ENCODE measurements around the gene ELAVL4. TPM values are rescaled to one million over a fixed set of nuclear protein-coding genes. Genes with fewer than 3 reads are reported as not detected.

ELAVL4 gene
- total RNA-seq, 3 donors from 2014 or later (not counting 1 experiment from before 2014, with no cell fraction given) = not detected

DNA sequence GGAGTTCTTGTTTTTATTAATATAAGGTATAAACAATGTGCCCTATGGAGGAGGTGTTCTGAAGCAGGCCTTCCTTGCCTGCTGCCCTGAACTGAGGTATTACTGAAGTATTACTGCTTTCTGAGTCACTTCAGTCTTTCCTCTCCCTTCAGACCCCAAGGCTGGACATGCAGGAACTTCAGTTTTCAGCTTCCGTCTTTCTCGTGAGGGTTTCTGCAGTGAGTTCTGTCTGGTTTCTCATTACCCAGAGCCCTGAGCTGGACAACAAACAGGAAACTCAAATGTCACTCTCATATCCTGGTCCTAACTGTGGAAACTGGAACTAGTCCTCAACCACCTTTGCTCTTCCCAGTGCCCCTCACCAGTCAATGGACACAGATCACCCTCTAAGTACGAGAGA, 46.8 kb downstream of the ELAVL4 start:
- intact Hi-C loops (cut with micrococcal nuclease) = no loop called here
- ATAC-seq = no peak
- TF ChIP-seq, protein P1, sequence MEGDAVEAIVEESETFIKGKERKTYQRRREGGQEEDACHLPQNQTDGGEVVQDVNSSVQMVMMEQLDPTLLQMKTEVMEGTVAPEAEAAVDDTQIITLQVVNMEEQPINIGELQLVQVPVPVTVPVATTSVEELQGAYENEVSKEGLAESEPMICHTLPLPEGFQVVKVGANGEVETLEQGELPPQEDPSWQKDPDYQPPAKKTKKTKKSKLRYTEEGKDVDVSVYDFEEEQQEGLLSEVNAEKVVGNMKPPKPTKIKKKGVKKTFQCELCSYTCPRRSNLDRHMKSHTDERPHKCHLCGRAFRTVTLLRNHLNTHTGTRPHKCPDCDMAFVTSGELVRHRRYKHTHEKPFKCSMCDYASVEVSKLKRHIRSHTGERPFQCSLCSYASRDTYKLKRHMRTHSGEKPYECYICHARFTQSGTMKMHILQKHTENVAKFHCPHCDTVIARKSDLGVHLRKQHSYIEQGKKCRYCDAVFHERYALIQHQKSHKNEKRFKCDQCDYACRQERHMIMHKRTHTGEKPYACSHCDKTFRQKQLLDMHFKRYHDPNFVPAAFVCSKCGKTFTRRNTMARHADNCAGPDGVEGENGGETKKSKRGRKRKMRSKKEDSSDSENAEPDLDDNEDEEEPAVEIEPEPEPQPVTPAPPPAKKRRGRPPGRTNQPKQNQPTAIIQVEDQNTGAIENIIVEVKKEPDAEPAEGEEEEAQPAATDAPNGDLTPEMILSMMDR (IDR thresholded peaks at IDR 0.05) = no peak
- Histone ChIP-seq H3K4me3 (ENCODE audit: low read length) (no peak overlapping the region), H3K4me1 (ENCODE audit: control insufficient read depth, insufficient read depth, low read length) (no peaks in the 10 kb centered on the region), H3K27me3 (ENCODE audit: control insufficient read depth, insufficient read depth, low read length) (no peaks in the 10 kb centered on the region), H3K36me3 (ENCODE audit: control insufficient read depth, insufficient read depth, low read length) (no peaks in the 10 kb centered on the region), H3K9me3 (ENCODE audit: control insufficient read depth, insufficient read depth, low read length) (no peaks in the 10 kb centered on the region), H3K27ac (ENCODE audit: low read length) (no peak overlapping the region)
- peaks cover 0 to 2% of the 10 kb centered on the region in 2 donors for H3K9me3 Mint-ChIP-seq
- peaks cover 0 to 9% of the 10 kb centered on the region in 2 donors for H3K27me3 Mint-ChIP-seq (ENCODE audit: low read depth in 2 of 2)
- 81% methylated on average over 3 of the region's 3 CpGs for WGBS (ENCODE audit: insufficient coverage)
- H3K4me3 Mint-ChIP-seq = no peak overlapping the region
- no peak for DNase-seq
- H3K27ac Mint-ChIP-seq = no peak overlapping the region
- no peaks in the 10 kb centered on the region for H3K4me1 Mint-ChIP-seq
- H3K36me3 Mint-ChIP-seq = no peaks in the 10 kb centered on the region

DNA sequence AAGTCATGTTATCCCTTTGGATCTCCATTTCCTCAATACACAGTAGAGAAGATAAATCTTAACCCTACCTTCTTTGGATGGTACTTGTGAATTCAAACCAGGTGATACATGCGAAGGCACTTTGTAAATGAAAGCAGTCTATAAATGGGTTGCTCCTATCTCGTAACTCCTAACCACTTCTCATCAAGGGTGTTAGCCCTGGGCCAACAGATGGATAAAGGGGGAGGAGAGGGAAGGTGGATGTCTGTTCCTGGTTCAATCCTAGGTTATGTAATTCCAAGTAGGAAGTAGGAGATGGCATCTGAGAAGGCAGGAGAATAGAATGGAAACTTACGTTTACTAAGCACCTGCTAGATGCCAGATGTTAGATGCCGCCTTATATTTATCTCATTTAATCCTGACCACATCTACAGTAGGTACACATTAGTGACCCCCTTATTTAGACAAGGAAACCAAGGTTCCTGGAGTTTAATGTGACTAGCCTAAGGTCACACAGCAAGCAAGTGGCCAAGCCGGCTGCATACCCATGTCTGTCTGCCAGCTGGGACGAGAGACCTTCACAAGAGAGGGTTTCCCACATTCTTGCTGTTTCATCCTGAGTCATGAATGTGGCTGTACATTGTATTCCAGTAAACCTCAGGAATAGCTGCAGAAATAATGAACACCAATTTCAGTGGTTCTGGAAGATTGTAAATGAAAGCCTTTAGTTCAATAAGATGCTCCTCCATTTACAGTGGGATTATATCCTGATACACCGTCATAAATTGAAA, 47.7 kb downstream of the ELAVL4 start:
- intact Hi-C loops (cut with micrococcal nuclease) = no loop called here
- H3K27me3 ChIP-seq (ENCODE audit: control insufficient read depth, insufficient read depth, low read length) = no peaks in the 10 kb centered on the region
- H3K36me3 ChIP-seq (ENCODE audit: control insufficient read depth, insufficient read depth, low read length) = no peaks in the 10 kb centered on the region
- no peak overlapping the region for H3K27ac ChIP-seq (ENCODE audit: low read length)
- Mint-ChIP-seq H3K27me3 (ENCODE audit: low read depth in 2 of 2) (peaks cover 0 to 9% of the 10 kb centered on the region in 2 donors), H3K9me3 (peaks cover 0 to 2% of the 10 kb centered on the region in 2 donors), H3K36me3 (no peaks in the 10 kb centered on the region), H3K4me3 (no peak overlapping the region), H3K4me1 (no peaks in the 10 kb centered on the region), H3K27ac (no peak overlapping the region)
- no peak for ATAC-seq
- DNase-seq = no peak
- H3K4me1 ChIP-seq (ENCODE audit: control insufficient read depth, insufficient read depth, low read length) = no peaks in the 10 kb centered on the region
- 93% methylated on average over 4 of the region's 7 CpGs for WGBS (ENCODE audit: insufficient coverage)
- no peak overlapping the region for H3K4me3 ChIP-seq (ENCODE audit: low read length)
- TF ChIP-seq, protein P1 (IDR thresholded peaks at IDR 0.05) = no peak
- H3K9me3 ChIP-seq (ENCODE audit: control insufficient read depth, insufficient read depth, low read length) = no peaks in the 10 kb centered on the region

DNA sequence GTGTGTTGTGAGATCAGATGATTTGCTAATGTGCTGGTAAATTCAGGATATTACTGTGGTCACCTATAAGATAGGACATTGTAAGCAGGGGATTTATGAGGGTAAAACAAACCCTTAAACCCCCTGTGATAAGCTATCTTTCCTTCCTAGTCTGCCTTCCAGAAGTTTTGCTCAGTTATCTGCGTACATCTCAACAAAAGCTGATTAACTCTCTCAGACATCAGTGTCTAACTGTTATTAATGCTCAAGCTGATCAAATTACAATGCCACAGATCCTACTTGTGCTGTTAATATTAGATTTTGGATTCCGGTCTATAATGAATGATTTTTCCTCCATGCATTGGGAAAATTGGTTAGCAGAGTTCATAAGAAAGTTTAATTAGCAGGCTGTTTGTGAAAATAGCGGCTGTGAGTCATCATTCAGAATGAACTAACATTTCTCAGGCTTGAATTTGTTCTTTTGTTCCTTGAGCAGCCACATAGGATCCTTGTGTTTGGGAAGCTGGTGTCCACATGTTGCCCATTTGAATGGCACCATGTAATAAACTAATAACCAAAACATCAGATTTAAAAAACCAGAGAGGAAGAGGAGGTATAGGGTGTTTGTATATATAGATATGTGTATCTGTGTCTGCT, 48.7 kb downstream of the ELAVL4 start:
- DNase-seq (no peak), ATAC-seq (no peak)
- Mint-ChIP-seq H3K4me3 (no peak overlapping the region), H3K27me3 (ENCODE audit: low read depth in 2 of 2) (peaks cover 0 to 9% of the 10 kb centered on the region in 2 donors), H3K4me1 (no peaks in the 10 kb centered on the region), H3K36me3 (no peaks in the 10 kb centered on the region), H3K27ac (no peak overlapping the region), H3K9me3 (peaks cover 0 to 2% of the 10 kb centered on the region in 2 donors)
- TF ChIP-seq, protein P1 (IDR thresholded peaks at IDR 0.05) = no peak
- Histone ChIP-seq H3K27me3 (ENCODE audit: control insufficient read depth, insufficient read depth, low read length) (no peaks in the 10 kb centered on the region), H3K4me1 (ENCODE audit: control insufficient read depth, insufficient read depth, low read length) (no peaks in the 10 kb centered on the region), H3K9me3 (ENCODE audit: control insufficient read depth, insufficient read depth, low read length) (no peaks in the 10 kb centered on the region), H3K4me3 (ENCODE audit: low read length) (no peak overlapping the region), H3K27ac (ENCODE audit: low read length) (no peak overlapping the region), H3K36me3 (ENCODE audit: control insufficient read depth, insufficient read depth, low read length) (no peaks in the 10 kb centered on the region)
- 84% methylated on average over 3 of the region's 3 CpGs for WGBS (ENCODE audit: insufficient coverage)
- intact Hi-C loops (cut with micrococcal nuclease) = no loop called here
